NCI-H2196 treated with DMSO at 0.1 percent for 48 hours (cell line): ENCODE data around the gene SCN5A.
"Not testable (repeated sequence)": the region's sequence is repeated elsewhere in the genome, so short reads cannot be mapped to it uniquely, and the experiment has no call there.

ENCODE experiments used
- DNase-seq: peaks from one replicate; lab custom pipeline; 2025; ENCODE audit not compliant: unreplicated experiment; lab: John Stamatoyannopoulos, UW

Gene SCN5A

GRCh38 chr3:38580450-38581382 lies 68.8 kb downstream of the SCN5A start:
- DNase-seq, result no peak

GRCh38 chr3:38579551-38580449 lies 69.7 kb downstream of the SCN5A start:
- no peak for DNase-seq

GRCh38 chr3:38579141-38579540 lies 70.3 kb downstream of the SCN5A start:
- peak; percentile 45 for DNase-seq

- no peak for DNase-seq
Observed at GRCh38 chr3:38578551-38578950, 70.9 kb downstream of the SCN5A start.

- DNase-seq, result no peak
Observed at GRCh38 chr3:38578081-38578475, 71.4 kb downstream of the SCN5A start.

GRCh38 chr3:38577371-38578080 lies 72.0 kb downstream of the SCN5A start:
- DNase-seq, result no peak

GRCh38 chr3:38576526-38577370 lies 72.7 kb downstream of the SCN5A start:
- DNase-seq, result no peak

- DNase-seq, result no peak
Observed at GRCh38 chr3:38576131-38576525, 73.4 kb downstream of the SCN5A start.

- no peak for DNase-seq
Observed at GRCh38 chr3:38575279-38575843, 74.1 kb downstream of the SCN5A start.

GRCh38 chr3:38574411-38575278 lies 74.8 kb downstream of the SCN5A start:
- no peak for DNase-seq

- no peak for DNase-seq
Observed at GRCh38 chr3:38573556-38573955, 75.9 kb downstream of the SCN5A start.

GRCh38 chr3:38573111-38573510 lies 76.4 kb downstream of the SCN5A start:
- DNase-seq, result no peak

- DNase-seq, result no peak
Observed at GRCh38 chr3:38567498-38567897, 82.0 kb downstream of the SCN5A start.

GRCh38 chr3:38566794-38567193 lies 82.7 kb downstream of the SCN5A start:
- DNase-seq, result not testable (repeated sequence)

- DNase-seq, result no peak
Observed at GRCh38 chr3:38566215-38566528, 83.3 kb downstream of the SCN5A start.

- no peak for DNase-seq
Observed at GRCh38 chr3:38565339-38566214, 83.9 kb downstream of the SCN5A start.

- no peak for DNase-seq
Observed at GRCh38 chr3:38564631-38565338, 84.7 kb downstream of the SCN5A start.

- DNase-seq, result no peak
Observed at GRCh38 chr3:38563886-38564270, 85.6 kb downstream of the SCN5A start.
